IMR-90 (cell line): ENCODE results near the gene SPATA17. TPM values are rescaled to one million over a fixed set of nuclear protein-coding genes. Genes with fewer than 3 reads are reported as not detected.

Experiments used
- ATAC-seq: fragments of 200-7000 bp; cut with Tn5 transposase; 2 replicates; pipeline ENCODE4 v1.9.1; 2020; ENCODE audit warnings: low read depth, mild to moderate bottlenecking, moderate library complexity
- BruUV-seq: library from RNA; stranded (reverse); fragments of 400-500 nt; replicated peaks from 2 replicates; lab custom pipeline; 2021; lab: Mats Ljungman, UMichigan
- CTCF ChIA-PET: fragments of 300-600 bp; formaldehyde crosslinking; extraction: SDS; loops from one replicate; lab custom pipeline; 2021; ENCODE audit warnings: antibody characterized with exemption; lab: Yijun Ruan, JAX
- POLR2A ChIA-PET: fragments of 300-600 bp; sonication (Branson Sonifier 250); formaldehyde crosslinking; loops from one replicate; lab custom pipeline; 2022; ENCODE audit warnings: antibody characterized with exemption; ENCODE audit not compliant: unreplicated experiment; lab: Charles Lee
- DNase-seq: peaks from one replicate; pipeline ENCODE4 v3.0.0; 2013
- H2AFZ ChIP-seq: replicated peaks from 2 replicates; pipeline ENCODE3; 2013; ENCODE audit warnings: low read length, mild to moderate bottlenecking; ENCODE audit not compliant: poor library complexity
- H2AK5ac ChIP-seq: 2 replicates; pipeline ENCODE4 v1.6.1; 2013; ENCODE audit warnings: low read depth, low read length, inconsistent platforms
- H2AK9ac ChIP-seq: replicated peaks from 2 replicates; pipeline ENCODE3; 2013; ENCODE audit warnings: mild to moderate bottlenecking, low read depth, low read length, moderate library complexity; ENCODE audit not compliant: poor library complexity
- H2BK120ac ChIP-seq: 2 replicates; pipeline ENCODE4 v1.6.1; 2013; ENCODE audit warnings: low read depth, low read length, inconsistent platforms
- H2BK15ac ChIP-seq: 3 replicates; pipeline ENCODE4 v1.6.1; 2013; ENCODE audit warnings: low read depth, low read length, inconsistent platforms
- H2BK20ac ChIP-seq: 2 replicates; pipeline ENCODE4 v1.6.1; 2013; ENCODE audit warnings: low read depth, mild to moderate bottlenecking, inconsistent platforms, low read length, moderate library complexity
- H2BK5ac ChIP-seq: 2 replicates; pipeline ENCODE4 v1.6.1; 2013; ENCODE audit warnings: mild to moderate bottlenecking, low read depth, low read length, inconsistent platforms; ENCODE audit not compliant: poor library complexity, severe bottlenecking
- H3K14ac ChIP-seq: replicated peaks from 2 replicates; pipeline ENCODE4 v1.6.1; 2013; ENCODE audit warnings: low read depth, low read length, inconsistent platforms
- H3K18ac ChIP-seq: 2 replicates; pipeline ENCODE4 v1.6.1; 2013; ENCODE audit warnings: low read depth, low read length, control low read depth
- H3K23ac ChIP-seq: 2 replicates; pipeline ENCODE4 v1.6.1; 2013; ENCODE audit warnings: low read depth, low read length, inconsistent platforms
- H3K27ac ChIP-seq: 2 replicates; pipeline ENCODE4 v1.5.1; 2013; ENCODE audit warnings: mild to moderate bottlenecking, control low read depth, low read length; ENCODE audit not compliant: insufficient read depth
- H3K27me3 ChIP-seq: 2 replicates; pipeline ENCODE4 v1.6.1; 2013; ENCODE audit warnings: low read length; ENCODE audit not compliant: control insufficient read depth, insufficient read depth
- H3K36me3 ChIP-seq: 2 replicates; pipeline ENCODE4 v1.6.1; 2013; ENCODE audit warnings: low read length, mixed read lengths; ENCODE audit not compliant: control insufficient read depth, insufficient read depth
- H3K4ac ChIP-seq: 2 replicates; pipeline ENCODE4 v1.6.1; 2013; ENCODE audit warnings: low read depth, low read length, inconsistent platforms
- H3K4me1 ChIP-seq: 2 replicates; pipeline ENCODE4 v1.6.1; 2013; ENCODE audit warnings: low read length, mixed read lengths; ENCODE audit not compliant: control insufficient read depth, insufficient read depth
- H3K4me2 ChIP-seq: 2 replicates; pipeline ENCODE4 v1.6.1; 2013; ENCODE audit warnings: low read depth, mild to moderate bottlenecking, control low read depth, low read length, moderate library complexity
- H3K4me3 ChIP-seq: 2 replicates; pipeline ENCODE4 v1.5.1; 2013; ENCODE audit warnings: low read depth, mild to moderate bottlenecking, control low read depth, low read length, moderate library complexity; ENCODE audit not compliant: insufficient read depth
- H3K56ac ChIP-seq: 2 replicates; pipeline ENCODE4 v1.6.1; 2013; ENCODE audit warnings: low read length, inconsistent platforms; ENCODE audit not compliant: insufficient read depth; ENCODE audit errors: extremely low read depth
- H3K79me1 ChIP-seq, 2 experiments: 2 replicates each; pipeline ENCODE4 v1.6.1; 2013; ENCODE audit warnings: low read length in 2 of 2, inconsistent platforms in 1 of 2, low read depth in 1 of 2
- H3K9ac ChIP-seq: 2 replicates; pipeline ENCODE4 v1.6.1; 2013; ENCODE audit warnings: low read depth, low read length, control low read depth
- H3K9me1 ChIP-seq: 2 replicates; pipeline ENCODE4 v1.6.1; 2013; ENCODE audit warnings: low read length, inconsistent platforms; ENCODE audit not compliant: insufficient read depth
- H3K9me3 ChIP-seq: 2 replicates; pipeline ENCODE4 v1.6.1; 2013; ENCODE audit warnings: low read length; ENCODE audit not compliant: control insufficient read depth, insufficient read depth
- H4K20me1 ChIP-seq: 2 replicates; pipeline ENCODE4 v1.6.1; 2013; ENCODE audit warnings: low read length, inconsistent platforms; ENCODE audit not compliant: insufficient read depth
- H4K5ac ChIP-seq: 2 replicates; pipeline ENCODE4 v1.6.1; 2013; ENCODE audit warnings: mild to moderate bottlenecking, low read depth, low read length, control low read depth
- H4K8ac ChIP-seq, 2 experiments: 2 replicates each; pipeline ENCODE4 v1.6.1; 2013; ENCODE audit warnings: low read depth in 2 of 2, low read length in 2 of 2, control low read depth in 1 of 2, inconsistent platforms in 1 of 2
- H4K91ac ChIP-seq: 2 replicates; pipeline ENCODE4 v1.6.1; 2013; ENCODE audit warnings: low read depth, low read length, inconsistent platforms; ENCODE audit not compliant: insufficient read depth
- FOS ChIP-seq: fragments of 150-350 bp; IDR thresholded peaks from 2 replicates; pipeline ENCODE4 v1.6.1; 2016; ENCODE audit warnings: low read depth, low read length
- MXI1 ChIP-seq: IDR thresholded peaks from 2 replicates; pipeline ENCODE4 v1.6.1; 2012; ENCODE audit warnings: low read depth, mild to moderate bottlenecking, low read length, moderate library complexity, borderline replicate concordance
- POLR2A ChIP-seq: IDR thresholded peaks from 2 replicates; pipeline ENCODE4 v1.6.1; 2012; ENCODE audit warnings: mild to moderate bottlenecking, low read depth, low read length
- RCOR1 ChIP-seq: IDR thresholded peaks from 2 replicates; pipeline ENCODE4 v1.6.1; 2012; ENCODE audit warnings: mild to moderate bottlenecking, low read length, improper control_type of control experiment; ENCODE audit not compliant: insufficient replicate concordance
- SMC3 ChIP-seq: fragments of 150-350 bp; IDR thresholded peaks from 2 replicates; pipeline ENCODE4 v1.6.1; 2016; ENCODE audit warnings: low read depth, mild to moderate bottlenecking, antibody characterized with exemption, low read length, moderate library complexity
- WGBS, 2 experiments: methylation state at CpG; one replicate each; pipeline versions ENCODE4 v1.1.5 to v1.1.7; 2013; ENCODE audit warnings: missing lambda C conversion rate in 2 of 2; ENCODE audit not compliant: insufficient read length in 1 of 2; ENCODE audit errors: extremely low coverage in 2 of 2; 5-methylcytosine and 5-hydroxymethylcytosine counted together
- dilution Hi-C: fragments of 300-500 bp; cut with HindIII; formaldehyde crosslinking; loops from one replicate; pipeline ENCODE4 v1.14.3; 2018; ENCODE audit warnings: low sequenced_read_pairs; ENCODE audit not compliant: unreplicated experiment
- in situ Hi-C: fragments of 300-500 bp; cut with MboI; formaldehyde crosslinking; loops from 3 replicates; pipeline ENCODE4 v1.14.3; 2019; ENCODE audit warnings: low sequenced_read_pairs, inconsistent platforms, mixed read lengths
- intact Hi-C: fragments of 100-400 bp; cut with micrococcal nuclease; formaldehyde crosslinking; loops from 2 replicates; pipeline ENCODE4 v1.10.0; 2022
- polyA plus RNA-seq, 3 experiments: library from polyadenylated mRNA; depleted of rRNA; stranded (reverse); fragments of >200 nt; gene quantifications; 2 replicates each; pipeline ENCODE4 v1.2.3, GENCODE V29; 2012; ENCODE audit warnings: low replicate concordance in 1 of 3
- total RNA-seq: library from RNA; depleted of rRNA; stranded (reverse); fragments of >200 nt; gene quantifications from 2 replicates; pipeline ENCODE4 v1.2.3, GENCODE V29; 2012

The SPATA17 gene
- total and polyA plus RNA-seq, 2 of the 4 experiments (the other 2 are of a cell fraction), result 0.03 to 0.18 TPM

DNA sequence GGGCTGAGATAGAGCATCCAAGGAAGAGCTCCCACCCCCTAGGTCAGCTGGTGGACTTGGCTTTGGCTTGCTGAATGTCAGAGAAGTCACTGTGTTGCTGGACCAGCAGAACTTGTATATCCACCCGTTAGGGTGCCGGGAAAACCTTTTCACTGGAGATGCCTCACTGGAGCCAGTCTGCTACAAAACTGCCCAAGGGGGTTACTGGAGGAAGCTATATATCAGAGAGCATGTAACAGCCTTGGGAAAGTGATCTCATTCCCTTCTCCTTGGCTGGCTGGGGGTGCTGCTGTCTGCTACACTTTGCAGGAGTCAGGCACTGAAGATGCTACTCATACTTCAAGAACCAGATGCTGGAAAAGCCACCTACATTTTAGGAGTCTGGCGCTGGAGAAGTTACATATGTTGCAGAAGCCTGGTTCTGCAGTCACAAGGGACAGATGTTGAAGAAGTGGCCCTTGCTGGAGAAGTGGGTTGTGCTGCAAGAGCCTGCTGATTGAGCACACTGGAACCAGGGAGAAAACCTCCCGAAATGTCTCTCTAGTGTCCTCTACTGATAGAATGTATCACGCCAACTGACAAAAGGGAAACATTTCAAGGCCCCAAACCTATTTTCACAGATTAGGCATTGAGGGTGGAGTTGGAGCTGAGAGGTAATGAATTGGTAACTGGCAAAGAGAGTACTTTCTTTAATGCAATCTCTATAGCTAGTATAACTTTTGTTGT is 250.6 kb downstream of the SPATA17 start:
- 100% methylated on average over 1 of the region's 5 CpGs; no CpG with 5 or more reads in 1 of the 2 experiments for WGBS, 2 experiments
- H2AK9ac ChIP-seq, result no peak overlapping the region
- no peak overlapping the region for H3K14ac ChIP-seq
- TF ChIP-seq SMC3 (no peak), MXI1 (no peak), POLR2A (no peak), RCOR1 (no peak), FOS (no peak)
- no peak overlapping the region for H3K4me2 ChIP-seq
- in situ Hi-C loops, result no loop called here
- BruUV-seq, result no TSS peak
- no peaks in the 10 kb centered on the region for H3K9me1 ChIP-seq
- no peak overlapping the region for H2BK20ac ChIP-seq
- H3K56ac ChIP-seq, result no peak overlapping the region
- no peaks in the 10 kb centered on the region for H4K20me1 ChIP-seq
- no peaks in the 10 kb centered on the region for H3K27me3 ChIP-seq
- no peak overlapping the region for H3K23ac ChIP-seq
- no peak overlapping the region for H2AK5ac ChIP-seq
- POLR2A ChIA-PET, result no interaction called here
- H3K4me1 ChIP-seq, result no peaks in the 10 kb centered on the region
- no peak overlapping the region for H2BK5ac ChIP-seq
- H3K9me3 ChIP-seq, result no peaks in the 10 kb centered on the region; the same call in 1 of the 2 replicates
- H3K4ac ChIP-seq, result no peak overlapping the region
- H2AFZ ChIP-seq, result no peak overlapping the region
- intact Hi-C loops, result no loop called here
- dilution Hi-C loops, result no loop called here
- H3K4me3 ChIP-seq, result no peak overlapping the region
- CTCF ChIA-PET, result no interaction called here
- H4K91ac ChIP-seq, result no peak overlapping the region
- H2BK15ac ChIP-seq, result no peak overlapping the region
- no peak overlapping the region for H4K5ac ChIP-seq
- no peaks in the 10 kb centered on the region for H3K36me3 ChIP-seq
- no peak overlapping the region for H3K9ac ChIP-seq
- no peak overlapping the region for H3K27ac ChIP-seq
- no peak overlapping the region for H3K18ac ChIP-seq
- no peak overlapping the region for H2BK120ac ChIP-seq
- DNase-seq (no peak), ATAC-seq (no peak)
- no peak overlapping the region for H4K8ac ChIP-seq
- no peaks in the 10 kb centered on the region for H3K79me1 ChIP-seq
